Astrocyte of the cerebellum (primary cell): ENCODE measurements around the gene TSPAN32.

ENCODE experiments used
- DNase-seq: peaks from one replicate; pipeline ENCODE4 v3.0.0-alpha.2; 2011; ENCODE audit warnings: low read depth
- H3K4me3 ChIP-seq: 2 replicates; pipeline ENCODE4 v1.5.1; 2011; ENCODE audit warnings: mild to moderate bottlenecking, low read depth, low read length, moderate library complexity
- CTCF ChIP-seq: IDR thresholded peaks from 2 replicates; pipeline ENCODE4 v1.5.1; 2012; ENCODE audit warnings: low read length, low read depth, moderate library complexity, mild to moderate bottlenecking; ENCODE audit errors: missing control alignments
- in situ Hi-C: cut with HindIII; loops from 2 replicates; pipeline ENCODE4 v1.10.0; 2017; ENCODE audit warnings: low sequenced_read_pairs

TSPAN32 gene

GRCh38 chr11:2304506-2305139 lies 2.8 kb downstream of the TSPAN32 start:
- TF ChIP-seq CTCF = no peak
- no peak overlapping the region for H3K4me3 ChIP-seq
- in situ Hi-C loops = no loop called here
- no peak for DNase-seq

- peak; percentile 82 for TF ChIP-seq CTCF
- no peak for DNase-seq
- no peak overlapping the region for H3K4me3 ChIP-seq
- in situ Hi-C loops = no loop called here
These were observed 3.4 kb downstream of the TSPAN32 start for GRCh38 chr11:2305140-2305778.

GRCh38 chr11:2305788-2306451 lies 4.1 kb downstream of the TSPAN32 start:
- no peak for DNase-seq
- no peak overlapping the region for H3K4me3 ChIP-seq
- no peak for TF ChIP-seq CTCF
- in situ Hi-C loops = no loop called here

- no peak for DNase-seq
- no peak for TF ChIP-seq CTCF
- H3K4me3 ChIP-seq = no peak overlapping the region
- in situ Hi-C loops = no loop called here
These were observed 4.6 kb downstream of the TSPAN32 start for GRCh38 chr11:2306452-2306823.

GRCh38 chr11:2306877-2307500 lies 5.2 kb downstream of the TSPAN32 start:
- in situ Hi-C loops = no loop called here
- no peak overlapping the region for H3K4me3 ChIP-seq
- no peak for TF ChIP-seq CTCF
- no peak for DNase-seq

- no peak for TF ChIP-seq CTCF
- H3K4me3 ChIP-seq = no peak overlapping the region
- no peak for DNase-seq
- in situ Hi-C loops = no loop called here
These were observed 5.9 kb downstream of the TSPAN32 start for GRCh38 chr11:2307501-2308331.
